T-helper 1 cell treated with Interleukin-12 subunit alpha and Interleukin-12 subunit beta and Interleukin-4 antibody, amounts not matched to agents 30 μg/mL and 1 μg/mL, for 36 hours (primary cell): ENCODE results near the gene SPATA1.

Experiments
- H3K27ac Mint-ChIP-seq: one replicate; pipeline ENCODE4 v1.8.0; 2021; ENCODE audit warnings: mild to moderate bottlenecking, mixed read lengths
- H3K27me3 Mint-ChIP-seq: one replicate; pipeline ENCODE4 v1.8.0; 2021; ENCODE audit warnings: low read depth, mixed read lengths
- H3K36me3 Mint-ChIP-seq: one replicate; pipeline ENCODE4 v1.8.0; 2021; ENCODE audit warnings: low read depth, mixed read lengths
- H3K4me1 Mint-ChIP-seq: one replicate; pipeline ENCODE4 v1.8.0; 2021; ENCODE audit warnings: low read depth, mixed read lengths
- H3K4me3 Mint-ChIP-seq: one replicate; pipeline ENCODE4 v1.8.0; 2021; ENCODE audit warnings: mild to moderate bottlenecking, moderate library complexity, mixed read lengths
- H3K9me3 Mint-ChIP-seq: one replicate; pipeline ENCODE4 v1.8.0; 2021; ENCODE audit warnings: mixed read lengths

Gene SPATA1

GRCh38 chr1:84597011-84597410, 90.8 kb downstream of the SPATA1 start:
- Mint-ChIP-seq H3K36me3 (no peaks in the 10 kb centered on the region), H3K9me3 (peaks cover 18% of the 10 kb centered on the region), H3K27me3 (peaks cover 10% of the 10 kb centered on the region), H3K27ac (no peak overlapping the region), H3K4me1 (peaks cover 13% of the 10 kb centered on the region), H3K4me3 (no peak overlapping the region)

DNA sequence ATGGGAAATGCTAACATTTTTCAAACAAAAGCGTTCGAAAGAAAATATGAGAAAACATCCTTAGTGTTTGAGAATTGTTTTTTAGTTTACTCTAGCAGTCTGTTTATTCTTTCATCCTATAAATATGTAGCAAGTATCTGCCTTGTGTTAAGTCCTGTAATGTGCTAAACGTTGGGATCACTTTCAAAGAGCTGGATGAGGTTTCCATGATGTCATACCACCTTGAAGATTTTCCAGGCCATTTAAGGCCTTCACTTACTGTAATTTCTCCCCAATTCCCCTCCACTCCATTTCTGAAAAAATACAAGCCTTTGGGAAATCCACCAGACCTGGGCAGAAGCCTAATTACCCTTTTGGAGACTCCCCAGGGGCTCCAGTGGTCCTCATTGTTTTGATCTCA, 92.2 kb downstream of the SPATA1 start:
- peaks cover 3% of the 10 kb centered on the region for H3K27me3 Mint-ChIP-seq
- H3K4me1 Mint-ChIP-seq, result peaks cover 13% of the 10 kb centered on the region
- no peak overlapping the region for H3K4me3 Mint-ChIP-seq
- peaks cover 18% of the 10 kb centered on the region for H3K9me3 Mint-ChIP-seq
- H3K27ac Mint-ChIP-seq, result no peak overlapping the region
- no peaks in the 10 kb centered on the region for H3K36me3 Mint-ChIP-seq

DNA sequence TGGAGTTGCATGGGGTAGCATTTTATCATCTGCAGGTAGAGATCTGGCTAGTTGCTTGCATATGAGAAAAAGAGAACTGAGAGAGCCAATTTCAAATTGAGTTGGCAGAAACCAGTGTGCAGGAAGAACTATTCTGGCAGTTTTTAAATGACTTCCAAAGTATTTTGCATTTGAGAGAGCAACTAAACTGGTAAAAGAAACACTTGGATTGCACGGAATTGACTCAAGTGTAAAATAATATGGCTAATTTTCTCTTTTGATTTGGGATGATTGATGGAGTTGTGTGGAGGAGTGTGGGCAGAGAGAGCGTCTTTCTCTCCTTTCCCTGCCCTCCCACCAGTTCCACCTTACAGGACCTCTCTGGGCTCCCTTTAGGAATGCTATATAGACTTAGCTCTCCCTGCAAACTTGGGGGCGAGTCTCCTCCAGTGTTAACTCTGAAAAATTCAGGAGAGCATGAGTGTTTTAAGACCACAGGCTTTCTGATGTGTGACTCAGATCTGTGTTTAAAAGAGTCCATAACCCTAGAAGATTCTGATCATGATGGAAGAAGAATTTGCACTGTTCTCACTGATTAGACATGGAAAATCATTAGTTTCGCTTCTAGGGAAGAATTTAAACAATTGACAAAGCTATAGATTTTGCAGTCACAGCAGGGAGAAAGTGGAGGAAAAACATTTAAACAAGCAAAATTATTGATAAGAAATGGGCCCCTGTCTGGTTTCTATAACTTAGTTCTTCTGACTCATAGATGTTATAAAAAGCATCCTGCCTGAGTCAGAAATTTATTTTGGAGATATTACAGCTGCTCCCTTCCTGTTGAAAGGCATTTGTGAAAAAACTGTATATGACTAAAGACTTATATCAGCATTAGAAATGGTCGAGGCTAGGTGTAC, 92.9 kb downstream of the SPATA1 start:
- Mint-ChIP-seq H3K27ac (no peak overlapping the region), H3K27me3 (no peaks in the 10 kb centered on the region), H3K36me3 (no peaks in the 10 kb centered on the region), H3K4me3 (no peak overlapping the region), H3K4me1 (peaks cover 13% of the 10 kb centered on the region), H3K9me3 (peaks cover 12% of the 10 kb centered on the region)

- Mint-ChIP-seq H3K36me3 (peaks cover 1% of the 10 kb centered on the region), H3K4me3 (no peak overlapping the region), H3K27ac (no peak overlapping the region), H3K9me3 (peaks cover 22% of the 10 kb centered on the region), H3K4me1 (peaks cover 13% of the 10 kb centered on the region), H3K27me3 (no peaks in the 10 kb centered on the region)
Observed at GRCh38 chr1:84600796-84601195, 94.6 kb downstream of the SPATA1 start.

DNA sequence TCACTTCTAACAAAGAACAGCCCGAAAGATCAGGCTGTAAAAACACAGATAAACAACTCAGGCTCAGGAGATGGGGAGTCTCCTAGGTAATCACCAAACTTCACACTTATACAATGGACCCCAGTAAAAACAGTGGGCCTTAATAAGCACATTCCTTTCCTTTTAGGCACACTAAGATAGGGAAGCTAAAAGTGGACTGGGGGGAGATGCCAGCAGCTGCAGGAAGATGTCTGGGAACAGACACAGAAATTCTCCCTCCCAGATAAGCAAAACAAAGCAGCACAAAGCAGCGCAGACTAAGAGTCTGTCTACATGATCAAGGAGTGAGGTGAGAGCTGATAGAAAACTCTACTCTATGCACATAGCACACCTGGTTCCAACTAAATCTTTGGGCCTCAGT, 97.0 kb downstream of the SPATA1 start:
- no peaks in the 10 kb centered on the region for H3K27me3 Mint-ChIP-seq
- peaks cover 13% of the 10 kb centered on the region for H3K4me1 Mint-ChIP-seq
- H3K9me3 Mint-ChIP-seq, result peaks cover 33% of the 10 kb centered on the region
- H3K36me3 Mint-ChIP-seq, result peaks cover 7% of the 10 kb centered on the region
- no peak overlapping the region for H3K4me3 Mint-ChIP-seq
- H3K27ac Mint-ChIP-seq, result no peak overlapping the region

- no peak overlapping the region for H3K4me3 Mint-ChIP-seq
- H3K9me3 Mint-ChIP-seq, result peaks cover 33% of the 10 kb centered on the region
- H3K4me1 Mint-ChIP-seq, result peaks cover 5% of the 10 kb centered on the region
- H3K36me3 Mint-ChIP-seq, result peaks cover 7% of the 10 kb centered on the region
- H3K27me3 Mint-ChIP-seq, result no peaks in the 10 kb centered on the region
- no peak overlapping the region for H3K27ac Mint-ChIP-seq
Observed at GRCh38 chr1:84603941-84604830, 98.0 kb downstream of the SPATA1 start.

DNA sequence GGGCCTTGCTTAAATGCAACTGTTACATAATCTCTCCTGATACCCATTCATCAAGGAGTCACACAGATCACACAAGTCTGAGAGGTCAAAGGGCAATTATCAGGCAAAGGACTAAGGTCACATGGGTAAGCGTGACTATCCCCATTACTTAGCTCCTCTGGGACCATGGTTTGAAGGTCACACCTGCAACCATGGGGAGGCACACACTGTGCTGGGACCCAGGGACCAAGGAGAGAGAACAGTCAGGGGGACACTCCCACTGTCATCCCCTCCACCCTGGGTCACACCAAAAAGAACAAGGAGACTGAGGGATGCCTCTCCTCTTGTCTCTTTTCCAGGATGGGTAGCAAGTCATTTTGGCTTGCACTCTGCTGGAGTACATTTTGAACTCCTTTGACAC, 99.0 kb downstream of the SPATA1 start:
- H3K4me1 Mint-ChIP-seq, result no peaks in the 10 kb centered on the region
- H3K36me3 Mint-ChIP-seq, result peaks cover 7% of the 10 kb centered on the region
- no peaks in the 10 kb centered on the region for H3K27me3 Mint-ChIP-seq
- H3K9me3 Mint-ChIP-seq, result peaks cover 33% of the 10 kb centered on the region
- H3K27ac Mint-ChIP-seq, result no peak overlapping the region
- H3K4me3 Mint-ChIP-seq, result no peak overlapping the region

DNA sequence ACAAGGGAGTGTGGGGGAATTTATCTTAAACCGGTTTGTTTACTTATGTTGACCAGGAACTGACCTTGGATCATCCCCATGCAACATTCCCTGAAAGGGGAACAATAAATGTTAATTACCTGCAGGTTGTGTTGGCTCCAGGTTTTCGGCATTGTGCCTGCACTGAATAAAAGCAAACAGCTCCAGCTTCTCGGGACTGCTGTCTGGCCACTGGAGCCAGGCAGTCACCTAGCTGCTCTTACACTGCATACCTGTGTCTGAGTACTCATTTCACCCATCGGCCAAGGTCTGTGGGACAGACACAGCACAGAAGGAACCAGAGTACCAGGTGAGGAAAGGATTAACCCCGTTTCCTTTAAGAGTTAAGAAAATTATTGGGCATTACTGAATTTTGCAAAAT, 100.8 kb downstream of the SPATA1 start:
- Mint-ChIP-seq H3K36me3 (peaks cover 7% of the 10 kb centered on the region), H3K27me3 (no peaks in the 10 kb centered on the region), H3K4me3 (no peak overlapping the region), H3K9me3 (peaks cover 36% of the 10 kb centered on the region), H3K4me1 (peaks cover 3% of the 10 kb centered on the region), H3K27ac (no peak overlapping the region)

GRCh38 chr1:84611091-84611490, 104.9 kb downstream of the SPATA1 start:
- Mint-ChIP-seq H3K9me3 (peaks cover 32% of the 10 kb centered on the region), H3K4me1 (peaks cover 3% of the 10 kb centered on the region), H3K27me3 (no peaks in the 10 kb centered on the region), H3K27ac (no peak overlapping the region), H3K36me3 (peaks cover 6% of the 10 kb centered on the region), H3K4me3 (no peak overlapping the region)

GRCh38 chr1:84611796-84612195, 105.6 kb downstream of the SPATA1 start:
- H3K9me3 Mint-ChIP-seq, result peaks cover 25% of the 10 kb centered on the region
- H3K27me3 Mint-ChIP-seq, result no peaks in the 10 kb centered on the region
- H3K36me3 Mint-ChIP-seq, result peaks cover 4% of the 10 kb centered on the region
- no peak overlapping the region for H3K27ac Mint-ChIP-seq
- no peak overlapping the region for H3K4me3 Mint-ChIP-seq
- H3K4me1 Mint-ChIP-seq, result peaks cover 3% of the 10 kb centered on the region

GRCh38 chr1:84613026-84613425, 106.8 kb downstream of the SPATA1 start:
- Mint-ChIP-seq H3K27me3 (no peaks in the 10 kb centered on the region), H3K4me3 (no peak overlapping the region), H3K4me1 (peaks cover 3% of the 10 kb centered on the region), H3K36me3 (peaks cover 4% of the 10 kb centered on the region), H3K9me3 (peaks cover 24% of the 10 kb centered on the region), H3K27ac (no peak overlapping the region)

- Mint-ChIP-seq H3K4me3 (no peak overlapping the region), H3K27me3 (no peaks in the 10 kb centered on the region), H3K27ac (no peak overlapping the region), H3K36me3 (peaks cover 4% of the 10 kb centered on the region), H3K4me1 (peaks cover 3% of the 10 kb centered on the region), H3K9me3 (peaks cover 24% of the 10 kb centered on the region)
Observed at GRCh38 chr1:84613887-84614286, 107.7 kb downstream of the SPATA1 start.

GRCh38 chr1:84615790-84616189, 109.6 kb downstream of the SPATA1 start:
- H3K27me3 Mint-ChIP-seq, result no peaks in the 10 kb centered on the region
- H3K36me3 Mint-ChIP-seq, result peaks cover 4% of the 10 kb centered on the region
- peaks cover 24% of the 10 kb centered on the region for H3K9me3 Mint-ChIP-seq
- peaks cover 9% of the 10 kb centered on the region for H3K4me1 Mint-ChIP-seq
- no peak overlapping the region for H3K27ac Mint-ChIP-seq
- no peak overlapping the region for H3K4me3 Mint-ChIP-seq
